GM18511 (cell line): ENCODE data around the gene ABCB1.

ENCODE experiments used
- ATAC-seq: cut with Tn5 transposase; IDR thresholded peaks from one replicate; pipeline ENCODE4 v1.9.1; 2021; ENCODE audit warnings: mild to moderate bottlenecking, moderate library complexity; ENCODE audit not compliant: unreplicated experiment

Gene ABCB1

DNA sequence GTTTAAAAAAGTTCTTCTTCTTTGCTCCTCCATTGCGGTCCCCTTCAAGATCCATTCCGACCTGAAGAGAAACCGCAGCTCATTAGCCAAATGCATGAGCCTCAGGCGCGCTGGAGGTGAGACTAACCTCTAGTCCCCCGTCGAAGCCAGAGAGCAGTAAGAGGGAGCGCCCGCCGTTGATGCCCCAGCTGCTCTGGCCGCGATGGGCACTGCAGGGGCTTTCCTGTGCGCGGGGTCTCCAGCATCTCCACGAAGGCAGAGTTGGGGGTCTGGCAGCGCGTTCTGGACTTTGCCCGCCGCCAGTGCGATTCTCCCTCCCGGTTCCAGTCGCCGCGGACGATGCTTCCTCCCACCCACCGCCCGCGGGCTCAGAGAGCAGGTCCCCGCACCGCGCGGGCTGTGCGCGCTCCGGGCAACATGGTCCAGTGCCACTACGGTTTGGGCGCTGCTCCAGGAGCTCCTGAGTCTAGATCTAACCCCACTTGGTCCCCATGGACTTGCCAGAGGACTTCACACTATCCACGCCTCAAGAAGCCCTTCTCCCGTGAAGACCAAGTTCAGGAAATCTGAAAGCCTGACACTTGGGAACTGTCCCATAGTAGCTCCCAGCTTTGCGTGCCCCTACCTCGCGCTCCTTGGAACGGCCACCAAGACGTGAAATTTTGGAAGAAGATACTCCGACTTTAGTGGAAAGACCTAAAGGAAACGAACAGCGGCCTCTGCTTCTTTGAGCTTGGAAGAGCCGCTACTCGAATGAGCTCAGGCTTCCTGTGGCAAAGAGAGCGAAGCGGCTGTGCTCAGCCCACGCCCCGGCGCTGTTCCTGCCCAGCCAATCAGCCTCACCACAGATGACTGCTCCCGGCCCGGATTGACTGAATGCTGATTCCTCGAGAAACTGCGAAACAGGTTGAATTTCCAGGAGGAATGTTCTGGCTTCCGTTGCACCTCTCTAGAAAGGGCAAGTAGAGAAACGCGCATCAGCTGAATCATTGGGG lies at the start of gene ABCB1:
Gene ABCB1 (minus strand): TSS at position 755 of the 995 bp plus-strand sequence. CDS start 700 bp downstream, at position 55.
- ATAC-seq: peak; percentile 65

DNA sequence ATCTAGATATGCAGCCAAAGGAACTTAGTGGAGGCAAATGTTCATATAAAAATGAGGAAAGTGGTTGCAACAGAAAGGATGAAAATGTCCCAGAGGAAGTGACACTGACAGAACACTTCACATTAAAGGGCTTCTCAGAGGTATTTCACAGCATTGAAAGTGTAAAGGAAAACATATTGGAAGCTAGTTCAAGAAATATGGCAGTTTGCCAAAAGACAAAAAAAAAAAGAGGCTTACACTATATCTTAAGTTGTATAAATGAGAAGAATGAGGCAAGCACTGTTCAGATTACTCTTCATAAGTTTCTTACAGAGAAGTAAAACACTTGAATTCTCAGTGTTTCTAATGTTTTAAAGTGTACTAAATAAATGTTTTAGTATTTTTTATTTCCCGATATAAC lies 47.6 kb upstream of the ABCB1 start:
- no peak for ATAC-seq

GRCh38 chr7:87645446-87645845 lies 44.8 kb upstream of the ABCB1 start:
- no peak for ATAC-seq

- ATAC-seq: no peak
Observed at GRCh38 chr7:87635921-87636320, 35.2 kb upstream of the ABCB1 start.

GRCh38 chr7:87628780-87629569 lies 28.3 kb upstream of the ABCB1 start:
- ATAC-seq: no peak

GRCh38 chr7:87627634-87627994 lies 26.9 kb upstream of the ABCB1 start:
- ATAC-seq: peak; percentile 44

DNA sequence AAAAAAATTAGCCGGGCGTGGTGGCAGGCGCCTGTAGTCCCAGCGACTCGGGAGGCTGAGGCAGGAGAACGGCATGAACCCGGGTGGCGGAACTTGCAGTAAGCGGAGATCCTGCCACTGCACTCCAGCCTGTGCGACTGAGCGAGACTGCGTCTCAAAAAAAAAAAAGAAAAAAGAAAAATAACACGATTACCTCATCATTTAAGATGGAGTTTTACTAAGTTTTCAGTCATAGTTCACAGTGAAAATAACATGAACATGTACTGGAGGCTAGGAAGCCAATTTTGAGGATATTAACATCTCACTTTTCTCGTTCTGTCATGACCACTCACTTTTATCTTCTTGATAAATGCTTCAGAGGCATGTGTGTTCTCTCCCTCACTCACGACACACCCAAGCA lies 24.4 kb upstream of the ABCB1 start:
- ATAC-seq: no peak

DNA sequence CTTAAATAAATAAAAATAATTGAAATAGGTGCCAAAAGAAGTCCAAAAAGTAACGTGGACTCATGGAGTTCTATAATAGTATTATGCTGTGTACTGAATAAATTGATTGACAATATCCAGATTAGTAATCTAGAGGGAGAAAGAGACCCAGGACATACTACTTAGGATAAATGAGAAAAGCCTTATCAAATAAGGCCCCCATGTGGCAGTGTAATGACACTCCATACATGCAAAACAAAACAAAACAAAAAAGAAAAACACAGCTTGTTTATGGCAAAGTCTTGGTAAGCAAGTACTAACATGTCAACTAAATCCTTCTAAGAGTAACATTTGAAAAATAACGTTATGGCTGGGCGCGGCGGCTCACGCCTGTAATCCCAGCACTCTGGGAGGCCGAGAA lies 23.9 kb upstream of the ABCB1 start:
- ATAC-seq: no peak

DNA sequence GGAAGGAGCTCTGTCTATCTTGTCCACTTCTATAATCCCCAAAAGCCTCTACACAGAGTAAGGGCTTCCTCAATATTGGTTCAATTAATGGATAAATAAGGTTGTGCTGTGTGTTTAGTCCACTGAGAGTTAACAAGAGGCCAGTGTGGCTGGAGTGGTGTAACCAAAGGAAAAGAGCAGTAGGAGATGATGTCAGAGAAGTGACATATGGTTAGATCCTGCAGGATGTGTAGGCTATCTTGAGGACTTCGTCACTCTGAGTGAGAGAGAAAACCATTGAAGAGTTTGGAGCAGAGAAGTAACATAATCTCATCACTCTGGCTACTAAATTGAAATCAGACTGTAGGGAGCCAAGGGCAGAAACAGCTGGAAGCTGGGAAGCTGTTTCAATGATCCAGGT lies 14.5 kb upstream of the ABCB1 start:
- ATAC-seq: no peak

- no peak for ATAC-seq
Observed at GRCh38 chr7:87609916-87610315, 9.2 kb upstream of the ABCB1 start.

DNA sequence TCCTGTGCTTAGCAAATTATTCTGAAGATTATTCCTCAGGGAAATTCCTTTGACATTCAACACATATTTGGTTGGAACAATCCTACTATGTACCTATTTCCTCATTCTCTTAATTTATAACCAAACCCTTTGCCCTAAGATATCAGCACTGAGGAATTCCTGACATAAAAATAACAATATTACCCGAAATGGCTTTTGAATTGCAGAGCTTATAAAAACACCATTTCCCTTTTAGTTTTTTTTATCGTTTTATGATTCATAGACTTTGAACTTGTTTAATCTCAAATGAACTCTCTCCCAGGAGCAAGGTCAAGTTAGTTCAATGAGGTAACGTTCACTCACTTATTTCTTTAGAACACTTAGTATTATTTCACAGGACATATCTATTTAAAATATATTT lies 7.7 kb upstream of the ABCB1 start:
- ATAC-seq: no peak

DNA sequence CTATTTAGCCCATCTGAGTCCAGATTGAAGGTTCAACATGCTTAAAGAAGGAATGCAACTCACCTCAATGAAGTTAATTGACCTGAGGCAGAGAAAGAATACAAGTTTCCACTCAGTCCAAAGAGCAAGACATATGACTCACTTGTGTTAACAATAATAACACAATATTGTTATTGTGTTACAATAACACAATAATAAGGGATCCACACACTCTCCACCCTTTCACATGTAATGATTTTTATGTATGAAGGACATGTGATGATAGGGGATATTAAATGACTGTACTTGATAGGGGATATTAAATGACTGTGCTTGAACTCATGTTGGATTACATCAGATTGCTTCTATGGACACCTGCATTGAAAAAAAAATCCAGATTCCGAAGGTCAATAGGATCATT lies 3.6 kb upstream of the ABCB1 start:
- ATAC-seq: no peak

GRCh38 chr7:87599336-87599735 lies 1.3 kb downstream of the ABCB1 start:
- ATAC-seq: peak; percentile 95

DNA sequence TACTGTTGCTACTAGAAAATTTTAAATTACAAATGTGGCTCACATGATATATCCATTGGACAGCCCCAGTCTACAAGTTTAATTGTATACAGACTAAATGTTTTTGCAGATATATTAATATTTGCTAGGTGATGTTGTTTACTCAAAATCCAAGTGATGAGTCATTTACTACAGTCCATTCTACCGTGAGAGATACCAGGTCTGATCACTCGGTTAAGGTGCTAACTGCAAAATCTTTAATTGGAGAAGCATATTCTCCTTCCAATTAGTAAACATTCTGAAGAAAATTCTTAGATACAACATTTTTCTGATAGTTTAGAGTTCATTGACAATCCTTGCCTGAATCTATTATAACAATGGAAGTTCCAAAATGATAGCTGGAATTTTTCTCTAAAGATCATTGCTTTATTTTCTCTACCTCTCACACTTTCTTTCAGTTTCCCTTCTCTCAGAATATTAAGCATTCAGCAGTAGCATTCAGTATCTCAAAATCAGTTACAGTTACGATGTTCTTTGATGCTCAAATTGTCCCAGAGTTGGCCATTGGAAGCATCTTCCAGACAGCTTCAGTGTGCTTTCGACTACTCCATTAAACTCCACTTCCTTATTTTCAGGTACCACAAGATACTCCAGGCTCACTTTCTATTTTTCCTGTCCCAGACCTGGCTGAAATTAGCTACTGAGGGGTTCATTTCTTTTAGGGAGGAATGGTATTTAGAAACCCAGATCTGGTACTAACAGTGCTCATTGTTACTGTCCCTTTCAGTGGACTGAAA lies 2.3 kb downstream of the ABCB1 start:
- ATAC-seq: no peak

DNA sequence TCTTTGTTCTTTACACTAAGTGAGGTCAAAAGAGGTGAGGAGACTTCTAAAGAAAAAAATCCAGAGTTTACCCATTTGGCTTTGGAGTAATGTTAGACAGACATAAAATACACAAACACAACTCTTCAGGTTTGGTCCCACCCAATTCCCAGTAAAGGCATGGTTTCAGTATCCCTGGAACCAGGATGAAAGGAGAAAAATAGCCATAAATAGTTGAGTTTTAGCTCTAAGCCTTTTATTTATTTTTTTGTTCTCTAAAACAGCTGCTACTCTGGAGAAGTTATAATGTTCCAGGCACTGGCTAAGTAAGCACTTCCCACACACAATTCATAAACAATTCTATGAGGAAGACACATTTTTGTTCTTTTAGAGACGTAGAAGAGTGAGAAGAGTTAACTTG lies 4.0 kb downstream of the ABCB1 start:
- ATAC-seq: no peak

- ATAC-seq: no peak
Observed at GRCh38 chr7:87596136-87596535, 4.5 kb downstream of the ABCB1 start.

DNA sequence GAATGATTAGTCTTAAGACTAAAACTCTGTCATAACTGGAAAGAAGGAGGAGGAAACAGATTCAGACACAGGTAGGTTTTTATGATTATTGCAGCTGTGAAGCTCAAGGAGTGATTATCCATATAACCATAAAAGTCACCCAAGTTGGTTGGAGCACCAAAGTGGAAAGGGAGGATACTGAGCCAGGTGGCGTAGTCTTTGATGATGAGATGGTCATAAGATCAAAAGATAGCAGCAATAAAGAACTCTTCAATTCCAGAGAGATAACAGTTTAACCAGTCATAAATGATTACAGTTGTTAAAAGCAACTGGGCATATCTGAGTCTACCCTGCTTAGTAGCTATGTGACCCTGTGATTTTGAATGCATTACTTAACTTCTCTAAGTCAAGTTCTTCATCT lies 8.4 kb downstream of the ABCB1 start:
- no peak for ATAC-seq

DNA sequence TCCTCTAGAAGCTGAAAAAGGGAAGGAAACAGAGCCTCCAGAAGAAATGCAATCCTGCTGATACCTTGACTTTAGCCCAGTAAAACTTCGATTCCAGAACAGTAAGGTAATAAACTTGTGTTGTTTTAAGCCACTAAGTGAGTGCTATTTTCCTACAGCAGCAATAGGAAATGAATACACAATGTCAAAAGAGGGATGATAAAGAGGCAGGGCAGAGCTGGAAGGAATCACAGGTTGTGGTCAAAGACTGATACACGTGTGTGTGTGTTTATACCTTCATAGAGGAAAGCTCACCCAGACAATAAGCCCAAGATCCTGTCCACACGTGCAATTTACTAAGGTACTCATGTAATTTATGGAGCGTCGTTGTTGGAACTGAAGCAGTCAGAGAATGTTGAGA lies 9.5 kb downstream of the ABCB1 start:
- ATAC-seq: no peak

- no peak for ATAC-seq
Observed at GRCh38 chr7:87590578-87590977, 10.1 kb downstream of the ABCB1 start.

DNA sequence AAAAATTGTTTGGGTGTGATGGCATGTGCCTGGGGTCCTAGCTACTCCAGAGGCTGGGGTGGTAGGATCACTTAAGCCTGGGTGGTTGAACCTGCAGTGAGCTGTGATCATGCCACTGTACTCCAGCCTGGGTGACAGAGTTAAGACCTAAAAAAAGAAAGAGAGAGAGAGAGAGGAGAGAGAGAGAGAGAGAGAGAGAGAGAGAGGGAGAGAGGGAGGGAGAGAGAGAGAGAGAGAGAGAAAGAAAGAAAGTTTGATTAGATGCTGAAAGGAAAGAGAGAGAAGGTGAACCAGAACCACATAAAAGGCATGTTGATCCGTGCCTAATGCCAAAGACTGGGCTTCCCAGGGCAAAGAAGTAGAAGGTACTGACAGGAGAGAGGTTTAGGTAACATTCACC lies 11.1 kb downstream of the ABCB1 start:
- ATAC-seq: no peak

- ATAC-seq: no peak
Observed at GRCh38 chr7:87581723-87582122, 19.0 kb downstream of the ABCB1 start.
